SKM-1 treated with dmso at 0.1 percent for 144 hours (cell line): ENCODE results near the gene NPR2.

ENCODE experiments used
- DNase-seq: peaks from one replicate; lab custom pipeline; 2025; ENCODE audit not compliant: unreplicated experiment; lab: John Stamatoyannopoulos, UW

The NPR2 gene

GRCh38 chr9:35852876-35853865 lies 61.8 kb downstream of the NPR2 start:
- no peak for DNase-seq

GRCh38 chr9:35854091-35854762 lies 62.8 kb downstream of the NPR2 start:
- no peak for DNase-seq

GRCh38 chr9:35856206-35856605 lies 64.8 kb downstream of the NPR2 start:
- DNase-seq: no peak

- DNase-seq: no peak
Observed at GRCh38 chr9:35856882-35857281, 65.5 kb downstream of the NPR2 start.

GRCh38 chr9:35858458-35858857 lies 67.1 kb downstream of the NPR2 start:
- no peak for DNase-seq
